ENCODE data around the gene LIN54.

GRCh38 chr4:83002329-83002728 lies 8.3 kb downstream of the LIN54 start:
- TF ChIP-seq CTCF (conservative IDR thresholded peaks at IDR 0.05 in 1 of 2, IDR thresholded peaks at IDR 0.05 in 1 of 2; ENCODE audit: low read depth in 1 of 2, low read length in 2 of 2) (no peak), EZH2 (IDR thresholded peaks at IDR 0.05; ENCODE audit: low read length, missing control alignments) (no peak)

Measured in fibroblast of lung (primary cell).